ENCODE data around the gene TCAP. TPM values are rescaled to one million over a fixed set of nuclear protein-coding genes. Genes with fewer than 3 reads are reported as not detected.

TCAP gene
- total and polyA plus RNA-seq, 8 donors = 0.88 to 14.1 (median 2.2) TPM; not detected in 2

DNA sequence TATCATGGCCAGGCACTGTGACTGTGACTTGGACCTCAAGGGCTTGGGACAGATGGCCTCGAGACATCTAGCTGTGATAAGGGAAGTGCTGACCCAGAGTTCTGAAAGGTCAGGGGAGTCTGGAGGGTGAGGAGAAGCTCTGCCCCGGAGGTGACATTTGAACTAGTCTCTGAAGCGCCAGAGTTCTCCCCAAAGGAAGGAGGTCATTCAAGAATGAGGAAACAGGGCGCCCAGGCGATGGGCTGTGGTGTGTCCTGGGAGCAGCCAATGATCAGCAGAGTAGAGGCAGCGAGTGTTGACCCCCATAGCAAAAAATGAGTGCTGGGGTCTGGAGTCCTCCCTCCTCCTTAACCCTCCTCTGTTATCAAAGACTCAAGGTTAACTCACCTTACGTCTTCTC is 23.3 kb upstream of the TCAP start:
- intact Hi-C loops (cut with DNase I; ENCODE audit: low total_unique reads) = no loop called here
- H3K4me3 ChIP-seq = no peak overlapping the region
- H3K9me3 ChIP-seq = no peaks in the 10 kb centered on the region
- H3K27me3 ChIP-seq = no peaks in the 10 kb centered on the region
- WGBS, 5 donors = 70 to 82% (median 73%) methylated on average over 7 of the region's 7 CpGs
- TF ChIP-seq POLR2A (IDR thresholded peaks at IDR 0.05) (no peak), EP300 (IDR thresholded peaks at IDR 0.05) (no peak), CTCF (IDR thresholded peaks at IDR 0.05) (no peak), POLR2AphosphoS5 (IDR thresholded peaks at IDR 0.05) (no peak)
- DNase-seq = no peak
- H3K27ac ChIP-seq = no peak overlapping the region
- peaks cover 0 to 3% (median 0%) of the 10 kb centered on the region in 4 donors for H3K36me3 ChIP-seq
- H3K4me1 ChIP-seq = peaks cover 28 to 78% (median 73%) of the 10 kb centered on the region in 4 donors

GRCh38 chr17:39642291-39643074 is 22.7 kb upstream of the TCAP start:
- 82 to 89% (median 83%) methylated on average over 8 to 9 of the region's 9 CpGs for whole genome bisulfite sequencing, 5 donors
- no peaks in the 10 kb centered on the region for H3K27me3 ChIP-seq

GRCh38 chr17:39643271-39643670 is 21.9 kb upstream of the TCAP start:
- TF ChIP-seq POLR2A (IDR thresholded peaks at IDR 0.05) (no peak), POLR2AphosphoS5 (IDR thresholded peaks at IDR 0.05) (no peak), CTCF (IDR thresholded peaks at IDR 0.05) (no peak), EP300 (IDR thresholded peaks at IDR 0.05) (no peak)
- peaks cover 23 to 68% (median 62%) of the 10 kb centered on the region in 4 donors for H3K4me1 ChIP-seq
- DNase-seq = no peak
- intact Hi-C loops (cut with DNase I; ENCODE audit: low total_unique reads) = no loop called here
- no peak overlapping the region for H3K27ac ChIP-seq
- 74 to 100% (median 82%) methylated on average over 1 to 4 of the region's 4 CpGs for WGBS, 5 donors
- H3K9me3 ChIP-seq = no peaks in the 10 kb centered on the region
- no peak overlapping the region for H3K4me3 ChIP-seq
- H3K27me3 ChIP-seq = no peaks in the 10 kb centered on the region
- H3K36me3 ChIP-seq = peaks cover 0 to 3% (median 0%) of the 10 kb centered on the region in 4 donors

More at GRCh38 chr17:39642291-39643074, 22.7 kb upstream of the TCAP start:
- Histone ChIP-seq H3K4me1 (peaks cover 28 to 76% (median 69%) of the 10 kb centered on the region in 4 donors), H3K9me3 (no peaks in the 10 kb centered on the region), H3K36me3 (peaks cover 0 to 3% (median 0%) of the 10 kb centered on the region in 4 donors), H3K27ac (no peak overlapping the region), H3K4me3 (no peak overlapping the region)
- DNase-seq = no peak
- intact Hi-C loops (cut with DNase I; ENCODE audit: low total_unique reads) = no loop called here
- TF ChIP-seq POLR2AphosphoS5 (IDR thresholded peaks at IDR 0.05) (no peak), EP300 (IDR thresholded peaks at IDR 0.05) (no peak), CTCF (IDR thresholded peaks at IDR 0.05) (no peak), POLR2A (IDR thresholded peaks at IDR 0.05) (no peak)

GRCh38 chr17:39647256-39647655 is 17.9 kb upstream of the TCAP start:
- TF ChIP-seq EP300 (IDR thresholded peaks at IDR 0.05) = no peak
- no peak for TF ChIP-seq CTCF (IDR thresholded peaks at IDR 0.05)
- TF ChIP-seq POLR2A (IDR thresholded peaks at IDR 0.05) = no peak
- TF ChIP-seq POLR2AphosphoS5 (IDR thresholded peaks at IDR 0.05) = no peak
- peaks cover 5 to 54% (median 34%) of the 10 kb centered on the region in 4 donors for H3K4me1 ChIP-seq
- DNase-seq = no peak
- H3K27me3 ChIP-seq = no peaks in the 10 kb centered on the region
- peaks cover 0 to 9% (median 2%) of the 10 kb centered on the region in 4 donors for H3K36me3 ChIP-seq
- H3K27ac ChIP-seq = no peak overlapping the region
- intact Hi-C loops (cut with DNase I; ENCODE audit: low total_unique reads) = no loop called here
- WGBS, 5 donors = 83 to 90% (median 85%) methylated on average over 4 to 5 of the region's 5 CpGs
- H3K4me3 ChIP-seq = no peak overlapping the region
- no peaks in the 10 kb centered on the region for H3K9me3 ChIP-seq
